GM18517 (cell line): ENCODE results near the gene TNS3.
"Not testable (repeated sequence)": the region's sequence is repeated elsewhere in the genome, so short reads cannot be mapped to it uniquely, and the experiment has no call there.

Experiments
- ATAC-seq: cut with Tn5 transposase; IDR thresholded peaks from one replicate; pipeline ENCODE4 v1.9.1; 2021; ENCODE audit warnings: mild to moderate bottlenecking, moderate library complexity; ENCODE audit not compliant: unreplicated experiment

Gene TNS3

GRCh38 chr7:47543056-47543455 is 38.9 kb downstream of the TNS3 start:
- ATAC-seq: no peak

GRCh38 chr7:47542051-47542450 is 39.9 kb downstream of the TNS3 start:
- ATAC-seq: no peak

- not testable (repeated sequence) for ATAC-seq
These were observed 40.4 kb downstream of the TNS3 start for GRCh38 chr7:47541485-47541884.

- no peak for ATAC-seq
These were observed 41.2 kb downstream of the TNS3 start for GRCh38 chr7:47540387-47541350.

GRCh38 chr7:47540053-47540386 is 41.9 kb downstream of the TNS3 start:
- ATAC-seq: no peak

GRCh38 chr7:47539398-47540052 is 42.4 kb downstream of the TNS3 start:
- no peak for ATAC-seq

- ATAC-seq: no peak
These were observed 43.0 kb downstream of the TNS3 start for GRCh38 chr7:47538846-47539311.

GRCh38 chr7:47537716-47538675 is 43.9 kb downstream of the TNS3 start:
- no peak for ATAC-seq

- no peak for ATAC-seq
These were observed 45.0 kb downstream of the TNS3 start for GRCh38 chr7:47536661-47537611.

- no peak for ATAC-seq
These were observed 45.9 kb downstream of the TNS3 start for GRCh38 chr7:47535704-47536628.

GRCh38 chr7:47535035-47535703 is 46.7 kb downstream of the TNS3 start:
- no peak for ATAC-seq

GRCh38 chr7:47534322-47535034 is 47.4 kb downstream of the TNS3 start:
- no peak for ATAC-seq

GRCh38 chr7:47531584-47532492 is 50.1 kb downstream of the TNS3 start:
- no peak for ATAC-seq

GRCh38 chr7:47529826-47530555 is 51.9 kb downstream of the TNS3 start:
- no peak for ATAC-seq

GRCh38 chr7:47529405-47529804 is 52.5 kb downstream of the TNS3 start:
- ATAC-seq: no peak

- ATAC-seq: no peak
These were observed 53.4 kb downstream of the TNS3 start for GRCh38 chr7:47528471-47528870.
